NCI-H2227 treated with DMSO at 0.1 percent for 48 hours (cell line): Measurements from ENCODE around the gene MGST3.
"Not testable (repeated sequence)": the region's sequence is repeated elsewhere in the genome, so short reads cannot be mapped to it uniquely, and the experiment has no call there.

ENCODE experiments used
- DNase-seq: peaks from one replicate; lab custom pipeline; 2025; lab: John Stamatoyannopoulos, UW

Gene MGST3

GRCh38 chr1:165658766-165659580, 27.9 kb downstream of the MGST3 start:
- DNase-seq: not testable (repeated sequence)

- no peak for DNase-seq
These were observed 28.5 kb downstream of the MGST3 start for GRCh38 chr1:165659581-165659895.

GRCh38 chr1:165661703-165662102, 30.7 kb downstream of the MGST3 start:
- no peak for DNase-seq

GRCh38 chr1:165662186-165662585, 31.2 kb downstream of the MGST3 start:
- DNase-seq: no peak

GRCh38 chr1:165666152-165666825, 35.3 kb downstream of the MGST3 start:
- DNase-seq: no peak

GRCh38 chr1:165668184-165668583, 37.1 kb downstream of the MGST3 start:
- no peak for DNase-seq

GRCh38 chr1:165671526-165671925, 40.5 kb downstream of the MGST3 start:
- DNase-seq: no peak

- DNase-seq: no peak
These were observed 43.6 kb downstream of the MGST3 start for GRCh38 chr1:165674599-165674998.

- DNase-seq: no peak
These were observed 44.8 kb downstream of the MGST3 start for GRCh38 chr1:165675794-165676193.

GRCh38 chr1:165678509-165678908, 47.5 kb downstream of the MGST3 start:
- DNase-seq: no peak

- DNase-seq: no peak
These were observed 48.4 kb downstream of the MGST3 start for GRCh38 chr1:165679282-165680036.

GRCh38 chr1:165680303-165680702, 49.3 kb downstream of the MGST3 start:
- no peak for DNase-seq

- DNase-seq: not testable (repeated sequence)
These were observed 49.7 kb downstream of the MGST3 start for GRCh38 chr1:165680773-165681172.

GRCh38 chr1:165683848-165684485, 52.9 kb downstream of the MGST3 start:
- DNase-seq: no peak

- DNase-seq: no peak
These were observed 55.3 kb downstream of the MGST3 start for GRCh38 chr1:165686121-165686970.

GRCh38 chr1:165686971-165687433, 56.0 kb downstream of the MGST3 start:
- DNase-seq: no peak

- no peak for DNase-seq
These were observed 57.0 kb downstream of the MGST3 start for GRCh38 chr1:165688046-165688445.

GRCh38 chr1:165695031-165695430, 64.0 kb downstream of the MGST3 start:
- DNase-seq: no peak

- peak; percentile 14 for DNase-seq
These were observed 65.6 kb downstream of the MGST3 start for GRCh38 chr1:165696625-165697100.

- no peak for DNase-seq
These were observed 66.5 kb downstream of the MGST3 start for GRCh38 chr1:165697491-165697880.
